NT2/D1 (cell line): ENCODE measurements around the gene POMGNT1.

Experiments
- DNase-seq: peaks from one replicate; pipeline ENCODE4 v3.0.0-alpha.2; 2011; ENCODE audit warnings: low read depth, low spot score
- H3K27me3 ChIP-seq: 2 replicates; pipeline ENCODE4 v1.6.0; 2011; ENCODE audit warnings: mild to moderate bottlenecking; ENCODE audit not compliant: insufficient read length, insufficient read depth
- H3K36me3 ChIP-seq: 2 replicates; pipeline ENCODE4 v1.6.1; 2011; ENCODE audit warnings: mild to moderate bottlenecking, low read length, mixed read lengths; ENCODE audit not compliant: insufficient read depth, insufficient read length
- H3K4me1 ChIP-seq: 2 replicates; pipeline ENCODE4 v1.5.1; 2011; ENCODE audit not compliant: insufficient read depth, insufficient read length
- H3K4me3 ChIP-seq: 2 replicates; pipeline ENCODE4 v1.5.1; 2011; ENCODE audit warnings: low read depth; ENCODE audit not compliant: insufficient read length
- H3K9ac ChIP-seq: 2 replicates; pipeline ENCODE4 v1.6.0; 2011; ENCODE audit warnings: low read depth; ENCODE audit not compliant: insufficient read length
- H3K9me3 ChIP-seq: 2 replicates; pipeline ENCODE4 v1.5.1; 2011; ENCODE audit warnings: mild to moderate bottlenecking, low read length; ENCODE audit not compliant: insufficient read depth
- SUZ12 ChIP-seq: IDR thresholded peaks from 2 replicates; pipeline ENCODE4 v1.6.1; 2011; ENCODE audit not compliant: insufficient read length, insufficient read depth; ENCODE audit errors: extremely low read depth
- YY1 ChIP-seq: IDR thresholded peaks from 2 replicates; pipeline ENCODE4 v1.6.1; 2011; ENCODE audit not compliant: insufficient read length, insufficient read depth
- ZNF274 ChIP-seq: IDR thresholded peaks from 2 replicates; pipeline ENCODE4 v1.6.1; 2011; ENCODE audit warnings: mild to moderate bottlenecking, low read depth, low read length

Gene POMGNT1

DNA sequence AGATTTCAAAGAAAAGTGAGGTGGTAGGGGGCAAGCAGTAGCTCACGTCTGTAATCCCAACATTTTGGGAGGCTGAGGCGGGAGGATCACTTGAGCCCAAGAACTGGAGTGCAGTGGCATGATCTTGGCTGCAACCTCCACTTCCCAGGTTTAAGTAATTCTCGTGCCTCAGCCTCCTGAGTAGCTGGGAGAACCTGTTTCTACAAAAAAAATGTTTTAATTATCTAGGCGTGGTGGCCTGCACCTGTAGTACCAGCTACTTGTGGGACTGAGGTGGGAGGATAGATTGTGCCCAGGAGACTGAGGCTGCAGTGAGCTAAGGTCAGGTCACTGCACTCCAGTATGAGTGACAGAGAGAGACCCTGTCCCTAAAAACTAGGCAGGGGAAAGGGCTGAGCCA is 25.9 kb downstream of the POMGNT1 start:
- no peak for DNase-seq
- no peak overlapping the region for H3K9ac ChIP-seq
- H3K9me3 ChIP-seq, result no peaks in the 10 kb centered on the region

DNA sequence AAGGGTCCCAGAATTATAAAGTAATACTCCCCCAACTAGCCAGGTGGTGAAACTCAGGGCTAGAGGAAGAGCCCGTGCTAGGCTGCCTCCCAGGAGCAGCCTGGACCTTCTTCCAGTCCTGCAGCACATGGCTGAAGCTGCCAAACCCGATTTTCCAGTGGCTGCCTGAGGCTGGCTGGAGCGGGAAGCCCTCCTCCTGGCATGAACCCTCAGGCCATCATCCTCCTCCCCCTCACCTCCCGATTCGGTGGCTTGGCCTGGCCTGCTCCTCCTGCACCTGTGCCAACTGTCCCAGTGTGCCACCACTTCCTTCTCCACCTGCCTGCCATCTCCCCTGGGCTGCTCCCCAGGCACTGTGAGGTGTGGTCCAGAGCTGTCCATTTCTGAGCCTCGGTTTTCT is 26.4 kb downstream of the POMGNT1 start:
- H3K36me3 ChIP-seq, result no peaks in the 10 kb centered on the region
- H3K4me3 ChIP-seq, result no peak overlapping the region
- H3K9ac ChIP-seq, result peak overlapping the region; percentile 13
- TF ChIP-seq YY1 (no peak), ZNF274 (no peak), SUZ12 (no peak)
- DNase-seq, result no peak
- H3K27me3 ChIP-seq, result peaks cover 26% of the 10 kb centered on the region
- H3K4me1 ChIP-seq, result peaks cover 31% of the 10 kb centered on the region
- H3K9me3 ChIP-seq, result no peaks in the 10 kb centered on the region

More for the DNA sequence above, 25.9 kb downstream of the POMGNT1 start:
- Histone ChIP-seq H3K27me3 (peaks cover 22% of the 10 kb centered on the region), H3K4me1 (peaks cover 28% of the 10 kb centered on the region), H3K36me3 (no peaks in the 10 kb centered on the region), H3K4me3 (no peak overlapping the region)
- TF ChIP-seq SUZ12, result no peak
- TF ChIP-seq YY1, result no peak
- no peak for TF ChIP-seq ZNF274

DNA sequence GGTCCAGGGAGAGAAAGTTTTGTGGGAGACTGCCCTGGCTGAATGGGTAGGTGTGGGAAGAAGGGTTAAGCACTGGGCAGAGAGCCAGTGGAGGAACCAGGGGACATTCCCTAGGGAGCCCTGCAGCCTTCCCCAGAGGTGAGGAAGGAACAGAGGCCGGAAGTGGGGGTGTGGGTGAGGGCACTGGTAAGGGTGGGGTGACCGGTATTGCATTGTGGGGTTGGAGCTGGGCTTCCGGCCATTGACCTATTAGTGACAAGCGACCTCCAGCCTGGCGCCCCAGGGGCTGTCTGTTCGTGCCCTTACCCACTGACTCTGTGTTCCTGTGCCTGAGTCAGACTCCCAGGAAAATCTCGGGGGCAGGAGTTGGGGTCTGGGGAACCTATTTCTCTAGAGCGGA is 26.9 kb downstream of the POMGNT1 start:
- peaks cover 32% of the 10 kb centered on the region for H3K27me3 ChIP-seq
- no peaks in the 10 kb centered on the region for H3K9me3 ChIP-seq
- H3K4me3 ChIP-seq, result no peak overlapping the region
- no peaks in the 10 kb centered on the region for H3K36me3 ChIP-seq
- H3K9ac ChIP-seq, result peak overlapping the region; percentile 7
- H3K4me1 ChIP-seq, result peaks cover 34% of the 10 kb centered on the region
- DNase-seq, result no peak
- TF ChIP-seq SUZ12, result no peak
- TF ChIP-seq ZNF274, result no peak
- TF ChIP-seq YY1, result no peak

- H3K9me3 ChIP-seq, result no peaks in the 10 kb centered on the region
- peaks cover 35% of the 10 kb centered on the region for H3K27me3 ChIP-seq
- DNase-seq, result no peak
- TF ChIP-seq YY1 (no peak), ZNF274 (no peak)
- no peaks in the 10 kb centered on the region for H3K36me3 ChIP-seq
- peaks cover 27% of the 10 kb centered on the region for H3K4me1 ChIP-seq
- H3K4me3 ChIP-seq, result no peak overlapping the region
- H3K9ac ChIP-seq, result no peak overlapping the region
Measured at GRCh38 chr1:46169811-46170454, 28.3 kb downstream of the POMGNT1 start.

DNA sequence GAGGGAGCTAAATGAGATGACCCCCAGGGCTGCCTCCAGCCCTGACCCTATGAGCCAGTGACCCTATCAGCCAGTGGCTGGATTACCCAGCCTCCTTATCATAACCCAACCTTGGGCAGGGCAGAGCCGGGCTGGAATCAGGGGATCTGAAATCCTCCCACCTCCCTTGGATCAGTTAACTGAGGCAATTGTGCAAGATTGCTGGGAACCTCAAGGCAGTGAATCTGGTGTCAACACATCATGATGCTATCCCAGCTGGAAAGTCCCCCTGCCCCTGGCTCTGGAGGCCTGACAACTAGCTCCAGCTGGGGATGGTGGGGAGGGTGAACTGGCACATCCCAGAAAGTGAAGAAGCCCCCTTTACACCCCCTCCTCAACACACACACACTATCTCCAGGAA is 29.8 kb downstream of the POMGNT1 start:
- Histone ChIP-seq H3K9me3 (no peaks in the 10 kb centered on the region), H3K4me1 (peaks cover 13% of the 10 kb centered on the region), H3K27me3 (peaks cover 40% of the 10 kb centered on the region), H3K9ac (no peak overlapping the region), H3K4me3 (no peak overlapping the region), H3K36me3 (no peaks in the 10 kb centered on the region)
- TF ChIP-seq ZNF274 (no peak), YY1 (no peak), SUZ12 (no peak)
- DNase-seq, result no peak

DNA sequence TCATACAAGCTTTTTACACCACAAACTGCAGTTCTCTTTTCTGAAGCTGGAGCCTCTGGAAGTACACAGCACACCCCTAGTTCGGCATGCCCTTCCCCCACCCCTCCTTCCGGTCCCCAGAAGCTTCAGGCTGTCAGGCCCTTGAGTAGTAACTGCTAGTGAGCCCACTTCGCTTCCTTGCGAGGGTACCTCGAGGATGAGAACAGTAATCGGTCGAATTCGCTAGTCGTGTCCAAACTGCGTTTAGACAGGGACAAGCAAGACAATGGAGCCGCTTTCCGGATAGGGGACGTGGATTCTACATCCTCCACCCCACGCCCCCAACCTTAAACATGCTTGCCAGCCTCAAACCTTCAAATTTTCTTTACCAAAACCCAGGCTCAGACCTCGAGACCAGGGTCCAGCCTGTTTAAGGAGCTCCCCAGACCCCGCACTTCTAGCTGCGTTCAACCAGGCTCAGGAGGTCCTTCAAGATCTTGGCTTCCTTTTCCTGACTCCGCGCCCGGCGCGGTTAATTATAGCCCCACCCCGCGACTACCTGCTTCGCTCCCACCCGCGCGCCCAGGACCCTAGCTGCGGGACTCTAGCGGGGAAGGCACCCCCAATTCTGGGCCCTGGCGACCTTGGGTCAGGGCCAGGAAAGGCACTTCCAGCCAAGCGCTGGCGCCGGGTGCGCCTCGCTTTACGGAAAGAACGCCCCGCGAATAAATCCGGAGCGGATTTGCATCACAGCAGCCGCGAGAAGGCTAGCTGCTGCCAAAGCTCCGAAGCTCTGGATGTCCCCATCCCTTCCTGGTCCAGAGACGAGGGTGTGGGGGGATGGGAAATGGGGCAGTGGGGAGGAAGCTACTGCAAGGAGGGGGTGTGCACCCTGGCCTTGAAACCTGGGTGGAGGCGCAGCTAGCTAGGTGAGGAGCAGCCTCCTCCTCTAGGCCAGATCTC is 31.4 kb downstream of the POMGNT1 start:
- H3K9me3 ChIP-seq, result no peaks in the 10 kb centered on the region
- peak overlapping the region; percentile 1 for H3K4me3 ChIP-seq
- peak overlapping the region; percentile 58 for H3K9ac ChIP-seq
- TF ChIP-seq ZNF274 (no peak), SUZ12 (no peak)
- peaks cover 40% of the 10 kb centered on the region for H3K27me3 ChIP-seq
- DNase-seq, result no peak
- no peaks in the 10 kb centered on the region for H3K36me3 ChIP-seq
- peaks cover 9% of the 10 kb centered on the region for H3K4me1 ChIP-seq

- Histone ChIP-seq H3K9ac (no peak overlapping the region), H3K4me1 (no peaks in the 10 kb centered on the region), H3K4me3 (no peak overlapping the region), H3K27me3 (peaks cover 10% of the 10 kb centered on the region), H3K36me3 (no peaks in the 10 kb centered on the region), H3K9me3 (no peaks in the 10 kb centered on the region)
- DNase-seq, result no peak
- no peak for TF ChIP-seq ZNF274
- TF ChIP-seq SUZ12, result no peak
- TF ChIP-seq YY1, result no peak
Measured at GRCh38 chr1:46160212-46160611, 38.0 kb downstream of the POMGNT1 start.
